HG02678 (cell line): ENCODE data around the gene RXRA.

Experiments used
- ATAC-seq: cut with Tn5 transposase; IDR thresholded peaks from one replicate; pipeline ENCODE4 v1.9.1; 2021; ENCODE audit warnings: mild to moderate bottlenecking, moderate library complexity; ENCODE audit not compliant: unreplicated experiment

Gene RXRA

DNA sequence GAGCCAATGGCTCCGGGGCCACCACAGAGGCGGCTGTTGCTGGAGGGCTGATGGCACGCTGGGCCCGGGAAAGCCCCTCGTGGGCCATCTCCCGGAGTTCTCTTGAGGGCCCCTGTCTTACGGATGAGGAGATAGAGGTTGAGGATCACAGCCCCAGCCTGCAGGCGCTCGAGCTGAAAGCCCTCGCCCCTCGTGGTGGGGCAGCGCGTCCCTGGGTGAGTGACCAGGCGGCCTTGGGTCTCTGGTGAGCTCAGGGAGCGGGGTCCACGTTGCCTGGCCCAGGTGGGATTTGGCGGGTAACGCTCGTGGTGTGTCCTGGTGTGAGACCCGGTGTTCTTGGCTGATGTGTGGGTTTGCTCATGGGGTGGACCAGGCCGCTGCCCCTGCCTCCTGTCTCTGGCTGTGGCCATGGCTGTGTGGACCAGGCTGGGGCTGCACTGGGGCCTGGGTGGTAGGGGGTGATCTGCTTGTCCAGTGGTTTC is 38.9 kb downstream of the RXRA start:
- no peak for ATAC-seq

DNA sequence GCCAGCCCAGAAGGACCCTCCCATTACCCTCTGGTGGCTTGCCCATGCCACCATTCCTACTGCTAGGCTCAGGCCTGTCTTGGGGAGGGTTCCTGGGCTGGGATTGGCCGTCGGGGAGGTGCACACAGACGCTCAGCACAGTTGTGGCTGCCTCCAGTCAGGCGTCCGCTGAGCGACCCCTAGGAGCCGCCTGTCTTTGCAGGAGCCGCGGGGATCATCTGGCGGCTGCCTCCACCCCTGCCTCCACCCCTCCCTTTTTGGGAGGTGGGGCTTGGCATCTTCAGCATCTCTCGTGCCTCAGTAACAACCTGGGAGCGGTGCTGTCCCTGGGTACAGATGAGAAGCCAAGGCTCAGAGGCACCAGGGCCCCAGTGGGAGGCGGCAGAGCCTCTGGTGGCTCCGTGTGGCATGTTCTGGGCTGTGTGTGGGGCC is 39.6 kb downstream of the RXRA start:
- no peak for ATAC-seq

GRCh38 chr9:134366223-134367031 is 40.2 kb downstream of the RXRA start:
- no peak for ATAC-seq

GRCh38 chr9:134367061-134367460 is 40.8 kb downstream of the RXRA start:
- no peak for ATAC-seq

GRCh38 chr9:134367791-134368490 is 41.7 kb downstream of the RXRA start:
- ATAC-seq = no peak

DNA sequence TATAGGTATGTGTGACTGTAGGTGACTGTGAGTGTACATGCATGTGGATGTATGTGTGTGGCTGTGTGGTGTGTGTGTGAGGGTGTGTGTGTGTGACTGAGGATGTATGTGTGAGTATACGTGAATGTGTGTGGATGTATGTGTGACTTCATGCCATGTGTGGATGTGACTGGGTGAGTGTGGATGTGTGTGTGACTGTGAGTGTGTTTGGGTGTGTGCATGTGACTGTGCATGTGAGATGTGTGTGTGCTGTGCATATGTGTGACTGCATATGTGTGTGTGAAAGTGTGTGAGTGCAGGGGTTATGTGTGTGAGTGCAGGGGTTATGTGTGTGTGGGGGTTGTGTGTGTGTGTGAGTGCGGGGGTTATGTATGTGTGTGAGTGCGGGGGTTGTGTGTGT is 42.3 kb downstream of the RXRA start:
- no peak for ATAC-seq

DNA sequence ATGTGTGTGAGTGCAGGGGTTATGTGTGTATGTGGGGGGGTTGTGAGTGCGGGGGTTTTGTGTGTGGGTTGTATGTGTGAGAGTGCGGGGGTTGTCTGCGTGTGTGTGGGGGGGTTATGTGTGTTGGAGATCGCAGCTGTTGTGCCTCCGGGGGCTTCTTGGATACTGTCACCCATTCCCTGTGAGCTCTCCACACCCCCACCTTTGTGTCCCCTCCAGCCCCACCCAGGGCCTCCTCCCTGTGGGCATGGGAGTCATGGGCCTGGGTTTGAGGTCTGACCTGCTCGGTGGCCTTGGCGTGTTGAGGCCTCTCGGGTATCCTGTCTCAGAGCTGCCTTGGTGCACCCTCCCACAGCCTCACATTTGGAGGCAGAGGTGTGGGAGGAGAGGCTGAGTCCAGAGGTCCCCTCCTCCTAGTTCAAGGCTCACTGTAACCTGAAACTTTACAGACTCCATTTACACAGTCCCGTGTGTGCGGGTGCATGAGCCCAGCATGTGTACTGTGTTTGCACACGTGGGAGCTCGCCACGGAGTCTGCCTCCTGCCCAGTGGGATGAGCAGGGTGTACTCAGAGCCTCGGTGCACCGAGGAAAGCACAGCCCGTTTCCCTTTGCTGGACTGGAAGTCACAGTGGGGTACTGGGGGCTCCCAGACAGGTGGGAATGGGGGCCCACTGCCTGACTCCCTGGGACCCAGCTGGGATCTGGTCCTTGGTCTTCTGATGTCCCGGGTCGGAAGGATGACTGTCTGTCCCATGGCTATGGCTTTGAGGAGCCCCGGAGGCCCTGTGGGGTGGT is 43.4 kb downstream of the RXRA start:
- no peak for ATAC-seq

DNA sequence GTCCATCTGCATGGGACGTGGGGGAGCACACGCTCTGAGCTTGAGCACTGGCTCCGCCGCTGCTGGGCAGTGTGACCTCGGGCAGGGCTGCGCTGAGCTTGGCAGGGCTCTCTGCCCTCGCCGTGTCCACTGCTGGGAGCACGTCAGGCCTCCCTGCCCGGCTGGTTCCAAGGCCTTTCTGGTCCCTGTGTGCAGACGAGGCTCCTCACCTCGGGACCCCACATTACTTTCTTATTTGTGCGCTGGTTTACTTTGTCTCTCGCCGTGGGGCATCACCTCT is 43.9 kb downstream of the RXRA start:
- no peak for ATAC-seq

DNA sequence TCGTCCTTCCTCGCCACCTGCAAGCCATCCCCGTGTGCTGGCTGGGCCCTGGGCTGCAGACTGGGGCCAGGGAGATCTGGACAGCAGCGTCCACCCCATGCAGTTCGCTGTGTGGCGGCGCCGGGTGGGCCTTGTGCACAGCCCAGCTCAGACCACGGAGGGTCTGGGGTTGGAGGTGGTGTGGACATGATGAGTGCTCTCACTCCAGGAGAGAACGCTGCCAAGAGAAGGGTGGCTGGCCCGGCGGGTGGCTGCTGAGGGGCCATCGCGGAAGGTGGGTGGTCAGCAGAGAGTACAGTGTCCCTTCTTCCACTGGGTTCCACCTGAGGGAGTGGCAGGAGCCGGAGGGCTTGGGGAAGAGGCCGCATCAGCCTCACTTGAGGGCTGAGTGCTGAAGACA is 44.4 kb downstream of the RXRA start:
- no peak for ATAC-seq

DNA sequence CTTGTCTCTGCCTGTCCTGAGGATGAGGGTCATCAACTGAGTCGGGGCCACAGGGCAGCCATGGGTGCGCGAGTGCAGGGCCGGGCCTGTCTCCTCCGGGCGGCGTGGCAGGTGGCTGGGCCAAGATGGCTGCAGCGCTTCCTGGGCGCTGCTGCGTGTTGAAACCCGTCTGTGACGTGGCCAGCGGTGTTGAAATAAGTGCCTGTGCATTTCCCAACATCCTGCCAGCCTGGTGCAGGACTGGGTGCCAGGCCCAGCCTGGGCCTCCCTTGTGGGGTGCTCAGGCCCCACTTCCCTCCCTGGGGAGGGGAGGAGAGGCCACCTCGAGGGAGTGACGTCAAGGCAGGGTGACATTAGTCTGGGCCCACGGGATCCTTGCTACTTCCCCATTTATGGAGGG is 45.5 kb downstream of the RXRA start:
- no peak for ATAC-seq

- ATAC-seq = no peak
Observed at GRCh38 chr9:134372581-134373267, 46.5 kb downstream of the RXRA start.

GRCh38 chr9:134373269-134373668 is 47.0 kb downstream of the RXRA start:
- ATAC-seq = no peak

- no peak for ATAC-seq
Observed at GRCh38 chr9:134373953-134374300, 47.7 kb downstream of the RXRA start.

DNA sequence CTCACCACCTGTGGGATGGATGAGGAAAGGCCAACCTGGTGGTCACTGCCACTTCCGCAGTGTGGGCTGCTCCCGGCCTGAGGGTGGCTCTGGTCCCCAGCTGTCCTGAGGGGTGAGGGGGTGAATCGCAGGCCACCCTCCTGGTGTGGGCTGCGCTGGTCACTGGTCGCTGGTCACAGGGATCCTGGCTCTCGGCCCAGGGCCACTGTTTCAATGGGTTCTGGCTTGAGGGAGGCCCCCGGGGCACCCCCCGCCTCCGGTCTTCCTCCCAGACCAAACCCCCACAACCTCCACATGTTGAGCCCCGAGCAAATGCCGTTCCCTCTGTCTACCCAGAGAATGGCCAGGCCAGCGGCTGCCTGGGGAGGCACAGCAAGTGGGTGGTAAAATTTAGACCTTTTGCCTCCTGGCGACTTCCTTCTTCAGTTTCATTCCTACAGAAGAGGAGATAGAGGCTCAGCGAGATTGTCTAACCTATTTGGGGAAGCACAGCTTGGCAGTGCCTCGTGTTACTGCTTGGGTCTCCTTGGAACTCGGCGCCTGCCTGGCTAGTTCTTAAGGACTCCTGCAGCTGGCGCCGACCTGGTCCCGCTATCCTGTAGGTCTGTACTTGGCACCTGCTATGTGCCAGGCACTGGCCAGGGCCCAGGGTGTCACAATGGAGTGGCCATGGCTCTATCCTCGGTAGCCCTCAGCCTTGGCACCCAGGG is 48.2 kb downstream of the RXRA start:
- ATAC-seq = no peak

GRCh38 chr9:134375011-134375390 is 48.7 kb downstream of the RXRA start:
- ATAC-seq = no peak

GRCh38 chr9:134375430-134376385 is 49.5 kb downstream of the RXRA start:
- no peak for ATAC-seq

GRCh38 chr9:134376386-134377142 is 50.3 kb downstream of the RXRA start:
- ATAC-seq = no peak

DNA sequence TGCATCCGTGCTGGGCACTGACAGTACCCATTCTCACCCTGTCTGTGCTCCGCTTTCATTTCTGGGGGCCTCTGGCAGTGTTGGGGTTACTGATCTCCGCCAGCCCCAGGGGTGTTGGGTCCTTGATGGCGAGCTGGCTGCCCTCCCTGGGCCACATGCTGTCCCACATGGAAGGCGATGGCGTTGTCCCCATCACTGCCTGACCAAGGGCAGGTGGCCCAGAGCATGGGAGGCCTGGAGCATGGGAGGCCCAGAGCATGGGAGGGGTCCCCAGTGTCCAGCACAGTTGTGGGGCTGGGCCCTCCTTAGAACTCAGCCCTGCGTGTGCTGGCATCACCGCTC is 50.9 kb downstream of the RXRA start:
- no peak for ATAC-seq

DNA sequence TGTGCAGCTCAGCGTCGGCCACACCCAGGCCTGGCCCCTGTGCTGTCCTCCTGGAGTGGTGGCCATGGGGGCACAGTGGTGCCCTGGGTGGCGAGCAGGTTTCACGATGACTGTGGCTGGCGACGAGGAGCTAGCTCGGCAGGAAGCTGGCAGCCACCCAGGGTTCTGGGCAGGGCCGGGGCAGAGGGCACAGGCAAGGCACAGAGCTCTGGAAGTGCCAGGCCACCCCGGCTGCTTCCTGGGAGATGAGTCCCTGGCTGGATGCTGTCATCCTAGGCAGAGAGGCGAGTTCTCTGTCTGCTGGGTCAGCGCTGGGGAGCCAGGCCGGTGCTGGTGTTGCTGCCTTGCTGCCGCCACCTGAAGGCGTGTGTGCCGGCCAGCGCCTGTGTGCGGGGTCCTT is 51.7 kb downstream of the RXRA start:
- no peak for ATAC-seq
